Eye (tissue), 1 donor: ENCODE data around the gene USP38.
"Not testable (repeated sequence)": the region's sequence is repeated elsewhere in the genome, so short reads cannot be mapped to it uniquely, and the experiment has no call there.

Source experiments
- DNase-seq: peaks from one replicate; pipeline ENCODE4 v3.0.0-alpha.2; 2015

USP38 gene, protein sequence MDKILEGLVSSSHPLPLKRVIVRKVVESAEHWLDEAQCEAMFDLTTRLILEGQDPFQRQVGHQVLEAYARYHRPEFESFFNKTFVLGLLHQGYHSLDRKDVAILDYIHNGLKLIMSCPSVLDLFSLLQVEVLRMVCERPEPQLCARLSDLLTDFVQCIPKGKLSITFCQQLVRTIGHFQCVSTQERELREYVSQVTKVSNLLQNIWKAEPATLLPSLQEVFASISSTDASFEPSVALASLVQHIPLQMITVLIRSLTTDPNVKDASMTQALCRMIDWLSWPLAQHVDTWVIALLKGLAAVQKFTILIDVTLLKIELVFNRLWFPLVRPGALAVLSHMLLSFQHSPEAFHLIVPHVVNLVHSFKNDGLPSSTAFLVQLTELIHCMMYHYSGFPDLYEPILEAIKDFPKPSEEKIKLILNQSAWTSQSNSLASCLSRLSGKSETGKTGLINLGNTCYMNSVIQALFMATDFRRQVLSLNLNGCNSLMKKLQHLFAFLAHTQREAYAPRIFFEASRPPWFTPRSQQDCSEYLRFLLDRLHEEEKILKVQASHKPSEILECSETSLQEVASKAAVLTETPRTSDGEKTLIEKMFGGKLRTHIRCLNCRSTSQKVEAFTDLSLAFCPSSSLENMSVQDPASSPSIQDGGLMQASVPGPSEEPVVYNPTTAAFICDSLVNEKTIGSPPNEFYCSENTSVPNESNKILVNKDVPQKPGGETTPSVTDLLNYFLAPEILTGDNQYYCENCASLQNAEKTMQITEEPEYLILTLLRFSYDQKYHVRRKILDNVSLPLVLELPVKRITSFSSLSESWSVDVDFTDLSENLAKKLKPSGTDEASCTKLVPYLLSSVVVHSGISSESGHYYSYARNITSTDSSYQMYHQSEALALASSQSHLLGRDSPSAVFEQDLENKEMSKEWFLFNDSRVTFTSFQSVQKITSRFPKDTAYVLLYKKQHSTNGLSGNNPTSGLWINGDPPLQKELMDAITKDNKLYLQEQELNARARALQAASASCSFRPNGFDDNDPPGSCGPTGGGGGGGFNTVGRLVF

DNA sequence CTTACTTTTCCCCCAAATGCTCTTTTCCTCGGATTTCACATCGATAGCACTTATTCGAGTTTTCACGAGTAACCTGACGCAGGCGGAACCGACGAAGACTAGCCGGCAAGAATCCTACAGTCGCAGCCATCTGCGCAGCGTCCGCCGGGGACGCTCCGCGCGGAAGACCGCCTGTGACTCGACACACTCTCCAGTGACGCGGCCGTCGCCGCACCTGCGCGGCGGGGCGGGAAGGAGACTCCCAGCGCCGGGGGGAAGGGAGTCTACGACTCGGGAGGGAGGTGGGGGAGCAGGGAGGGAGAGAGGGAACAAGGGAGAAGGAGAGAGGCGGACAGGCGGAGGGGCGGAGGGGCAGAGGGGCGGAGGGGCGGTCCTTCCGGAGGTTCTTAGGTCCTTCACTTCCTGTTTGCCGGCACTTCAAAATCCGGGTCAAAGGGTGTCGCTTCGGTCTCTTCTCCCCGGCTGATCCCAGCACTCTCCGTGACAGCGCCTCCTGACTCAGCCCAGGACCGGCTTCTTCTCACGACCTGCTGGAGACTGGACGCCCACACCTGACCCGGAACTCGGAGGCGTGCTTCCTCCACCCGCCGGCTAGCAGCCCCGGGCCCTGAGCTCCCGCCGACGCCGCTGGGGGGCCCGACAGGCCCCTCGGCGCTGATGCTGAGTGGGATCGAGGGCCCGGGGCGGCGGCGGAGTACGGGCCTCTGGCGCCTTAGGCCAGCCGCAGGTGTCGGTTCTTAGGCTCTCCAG, at the start of gene USP38:
TSS of gene USP38 (plus strand) at position 415 of the 750 bp plus-strand sequence. CDS start 534 bp downstream, outside the sequence.
- peak; percentile 96 for DNase-seq

DNA sequence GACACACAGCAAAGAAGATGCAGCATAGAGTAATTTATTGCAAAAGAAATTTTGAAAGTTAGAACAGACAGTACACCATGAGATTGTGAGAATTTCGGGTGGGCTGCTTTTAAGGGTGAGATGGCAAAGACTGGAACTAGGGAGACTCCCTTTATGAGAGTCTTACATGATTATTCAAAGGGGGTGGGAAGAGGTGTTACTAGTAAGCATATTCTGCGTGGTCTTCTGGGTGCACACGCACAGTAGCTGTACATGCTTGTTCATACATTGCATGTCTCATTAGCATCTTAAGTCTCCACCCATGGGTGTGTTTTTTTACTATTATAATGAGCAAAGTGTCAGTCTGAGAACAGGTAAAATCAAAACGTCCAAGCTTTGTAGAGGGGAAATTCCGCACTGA, 49.4 kb upstream of the USP38 start:
- DNase-seq: no peak

DNA sequence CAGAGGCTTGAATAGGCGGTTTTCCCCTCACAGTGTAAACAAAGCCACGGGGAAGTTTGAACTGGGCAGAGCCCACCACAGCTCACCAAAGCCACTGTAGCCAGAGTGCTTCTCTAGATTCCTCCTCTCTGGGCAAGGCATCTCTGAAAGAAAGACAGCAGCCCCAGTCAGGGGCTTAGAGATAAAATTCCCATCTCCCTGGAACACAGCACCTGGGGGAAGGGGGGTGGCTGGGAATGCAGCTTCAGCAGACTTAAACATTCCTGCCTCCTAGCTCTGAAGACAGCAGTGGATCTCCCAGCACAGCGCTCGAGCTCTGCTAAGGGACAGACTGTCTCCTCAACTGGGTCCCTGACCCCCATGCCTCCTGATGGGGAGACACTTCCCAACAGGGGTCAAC, 44.0 kb upstream of the USP38 start:
- no peak for DNase-seq

DNA sequence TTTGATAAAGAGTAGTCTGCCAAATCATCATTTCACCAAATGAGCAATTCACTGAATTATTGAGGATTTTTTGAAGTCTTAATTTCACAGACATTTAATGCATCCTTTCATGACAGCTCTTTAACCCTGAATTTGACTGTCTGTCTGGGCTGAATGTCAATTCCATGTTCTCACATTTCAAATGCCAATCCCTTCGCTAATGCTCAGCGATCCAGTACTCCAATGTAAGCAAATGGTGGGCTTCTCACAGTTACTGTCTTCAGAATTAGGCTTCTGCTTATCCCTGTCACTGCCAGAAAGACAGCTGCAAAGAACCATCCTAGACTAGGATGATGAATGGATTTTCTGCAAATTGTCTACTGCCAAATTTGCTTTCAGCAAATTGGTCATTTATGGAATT, 36.2 kb upstream of the USP38 start:
- DNase-seq: peak; percentile 15

DNA sequence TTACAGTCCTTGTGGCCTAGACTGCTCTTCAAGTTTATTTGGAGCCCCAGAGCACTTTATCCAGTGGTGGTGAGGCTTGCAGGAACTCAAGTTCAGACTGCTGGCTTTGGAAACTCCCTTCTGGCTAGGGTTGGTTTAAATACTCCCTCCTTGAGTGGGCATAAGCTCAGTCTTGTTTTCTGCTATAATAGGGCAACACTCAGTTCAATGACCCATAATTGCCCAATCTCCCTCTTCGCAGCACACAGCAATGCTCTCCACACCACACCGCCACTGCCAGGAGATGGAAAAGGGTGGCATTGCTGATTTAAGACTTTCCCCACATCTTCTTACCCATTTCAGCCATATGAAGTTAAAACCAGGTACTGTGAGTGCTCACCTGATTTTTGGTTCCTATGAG, 27.9 kb upstream of the USP38 start:
- DNase-seq: no peak

DNA sequence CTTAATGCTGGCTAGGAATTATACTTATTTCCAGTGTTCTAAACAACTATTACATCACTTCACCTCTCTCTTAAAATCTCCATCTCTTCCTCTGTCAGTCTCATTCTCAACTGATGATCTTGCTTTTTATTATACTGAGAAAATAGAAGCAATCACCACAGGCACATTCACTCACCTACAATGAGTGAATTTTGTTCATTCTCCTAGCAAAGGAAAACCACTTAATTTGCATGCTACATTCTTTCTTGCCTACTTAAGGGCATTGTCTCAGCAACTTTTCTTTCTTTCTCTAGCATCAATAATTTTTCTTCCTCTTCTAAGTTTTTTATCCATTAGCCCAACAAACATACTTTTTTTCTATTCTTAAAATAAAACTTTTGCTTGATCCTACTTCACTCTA, 21.1 kb upstream of the USP38 start:
- DNase-seq: no peak

DNA sequence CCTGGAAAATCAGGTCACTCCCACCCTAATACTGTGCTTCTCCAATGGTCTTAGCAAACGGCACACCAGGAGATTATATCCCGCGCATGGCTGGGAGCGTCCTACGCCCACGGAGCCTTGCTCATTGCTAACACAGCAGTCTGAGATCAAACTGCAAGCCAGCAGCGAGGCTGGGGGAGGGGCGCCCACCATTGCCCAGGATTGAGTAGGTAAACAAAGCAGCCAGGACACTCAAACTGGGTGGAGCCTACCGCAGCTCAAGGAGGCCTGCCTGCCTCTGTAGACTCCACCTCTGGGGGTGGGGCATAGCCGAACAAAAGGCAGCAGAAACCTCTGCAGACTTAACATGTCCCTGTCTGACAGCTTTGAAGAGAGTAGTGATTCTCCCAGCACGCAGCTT, 18.0 kb upstream of the USP38 start:
- DNase-seq: not testable (repeated sequence)

DNA sequence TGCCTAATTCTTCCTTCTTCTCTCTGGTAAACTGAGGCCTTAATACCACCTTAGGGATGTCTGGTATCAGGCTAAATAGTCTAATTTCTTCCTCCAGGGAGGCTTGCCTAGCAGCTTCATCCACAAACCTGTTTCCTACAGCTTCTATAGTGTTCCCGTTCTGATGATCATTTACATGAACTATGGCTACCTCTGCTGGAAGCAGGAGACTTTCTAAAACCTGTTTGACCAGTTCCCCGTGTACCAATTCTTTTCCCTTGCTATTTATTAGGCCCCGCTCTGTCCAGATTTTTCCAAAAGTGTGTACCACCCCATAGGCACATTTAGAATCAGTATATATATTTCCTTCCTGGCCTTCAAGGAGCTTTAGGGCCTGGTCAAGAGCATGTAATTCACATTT, 5.8 kb upstream of the USP38 start:
- no peak for DNase-seq

DNA sequence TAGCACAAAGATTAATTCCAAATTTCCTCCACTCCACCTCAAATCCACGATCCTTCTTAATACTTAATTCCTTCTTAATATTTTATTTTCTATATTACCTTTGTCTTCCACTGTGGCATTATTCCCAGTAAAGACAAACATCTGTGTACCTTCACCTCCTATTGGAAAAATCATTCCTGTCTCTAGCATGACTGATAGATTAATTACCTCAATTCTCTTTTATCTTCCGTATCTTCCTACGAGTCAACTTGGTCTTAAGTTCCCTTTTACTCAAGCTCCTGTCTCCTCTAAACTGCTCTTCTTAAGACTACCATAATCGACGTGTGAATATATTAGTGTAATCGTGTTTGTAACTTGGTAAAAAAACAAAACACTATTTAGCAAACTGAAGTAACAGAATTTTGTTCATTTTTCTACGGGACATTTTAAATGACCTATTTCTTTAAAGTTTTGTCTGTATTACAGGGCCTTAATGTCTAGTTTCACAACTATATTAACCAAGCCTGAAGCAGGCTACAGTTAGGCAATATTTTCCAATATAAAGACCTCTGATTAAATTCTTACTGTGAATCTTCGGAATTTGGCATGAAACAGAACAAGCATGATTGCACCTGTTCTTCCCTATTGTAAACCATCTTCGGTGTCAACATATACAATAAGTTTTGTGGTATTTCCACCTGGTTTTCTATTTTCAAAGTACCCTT, 1.1 kb upstream of the USP38 start:
- DNase-seq: no peak

DNA sequence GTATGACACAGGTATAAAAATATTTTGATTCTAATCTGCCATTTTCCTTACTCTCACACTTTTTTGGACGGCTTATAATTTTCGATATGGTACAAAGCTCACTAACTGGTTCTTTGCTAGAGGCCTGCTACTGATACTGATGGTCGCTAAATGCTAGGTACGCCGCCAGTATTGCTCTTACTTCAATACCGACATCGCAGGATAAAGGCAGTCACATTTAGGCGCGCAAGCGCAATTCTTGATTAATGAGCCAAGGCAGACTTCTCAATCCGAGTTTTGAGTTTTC, 557 bp upstream of the USP38 start:
- DNase-seq: no peak

DNA sequence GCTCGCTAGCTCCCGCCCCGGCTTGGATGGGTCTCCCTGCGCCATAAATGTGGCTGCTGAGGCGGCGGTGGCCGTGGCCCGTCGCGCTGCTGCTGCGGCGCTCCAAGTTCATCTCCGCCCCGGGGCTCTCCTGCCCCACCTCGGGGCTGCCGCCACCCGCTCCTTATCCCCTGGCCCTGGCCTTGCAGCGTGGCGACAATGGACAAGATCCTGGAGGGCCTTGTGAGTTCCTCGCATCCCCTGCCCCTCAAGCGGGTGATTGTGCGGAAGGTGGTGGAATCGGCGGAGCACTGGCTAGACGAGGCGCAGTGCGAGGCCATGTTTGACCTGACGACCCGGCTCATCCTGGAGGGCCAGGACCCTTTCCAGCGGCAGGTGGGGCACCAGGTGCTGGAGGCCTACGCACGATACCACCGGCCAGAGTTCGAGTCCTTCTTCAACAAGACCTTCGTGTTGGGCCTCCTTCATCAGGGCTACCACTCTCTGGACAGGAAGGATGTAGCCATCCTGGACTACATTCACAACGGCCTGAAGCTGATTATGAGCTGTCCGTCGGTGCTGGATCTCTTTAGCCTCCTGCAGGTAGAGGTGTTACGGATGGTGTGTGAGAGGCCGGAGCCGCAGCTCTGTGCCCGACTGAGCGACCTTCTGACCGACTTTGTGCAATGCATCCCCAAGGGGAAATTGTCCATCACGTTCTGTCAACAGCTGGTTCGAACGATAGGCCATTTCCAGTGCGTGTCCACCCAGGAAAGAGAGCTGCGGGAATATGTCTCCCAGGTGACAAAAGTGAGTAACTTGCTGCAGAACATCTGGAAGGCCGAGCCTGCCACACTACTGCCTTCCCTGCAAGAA, 763 bp downstream of the USP38 start:
- DNase-seq: peak; percentile 48

DNA sequence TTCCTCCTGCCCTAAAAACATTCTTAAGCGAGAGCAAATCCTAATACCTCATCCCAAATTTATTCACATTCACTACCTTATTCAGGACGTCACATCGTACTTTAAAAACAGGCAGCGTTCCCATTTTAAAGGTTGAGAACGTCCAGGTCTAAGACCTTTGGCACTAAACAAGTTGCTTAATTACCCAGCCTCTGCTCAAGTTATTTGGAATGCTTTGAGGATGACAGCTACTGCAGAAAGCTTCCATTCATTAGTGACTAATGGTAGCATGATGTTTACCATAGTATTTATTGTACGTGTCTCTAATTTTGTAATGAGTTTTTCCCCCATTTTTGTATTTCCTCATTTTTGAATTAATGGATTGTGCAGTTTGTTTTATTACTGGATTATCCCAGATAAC, 1.5 kb downstream of the USP38 start:
- peak; percentile 22 for DNase-seq

DNA sequence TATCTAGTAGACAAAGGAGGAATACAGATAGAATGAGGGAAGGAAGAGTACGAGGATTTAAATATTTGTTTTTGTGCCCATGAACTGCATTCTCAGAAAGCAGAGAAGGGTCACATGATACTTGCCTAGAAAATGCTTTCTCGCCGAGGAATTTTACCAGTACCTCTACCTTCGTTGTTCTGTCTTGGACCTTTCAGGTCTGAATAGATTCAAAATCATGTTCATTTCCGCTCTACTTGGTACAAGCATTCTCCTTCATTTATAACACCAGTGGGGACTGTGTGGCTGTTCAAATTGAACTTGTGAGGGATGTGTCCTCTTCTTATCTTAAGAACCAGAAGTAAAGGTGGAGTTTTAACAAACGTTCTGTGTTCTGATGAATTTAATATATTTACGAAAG, 1.9 kb downstream of the USP38 start:
- peak; percentile 53 for DNase-seq

DNA sequence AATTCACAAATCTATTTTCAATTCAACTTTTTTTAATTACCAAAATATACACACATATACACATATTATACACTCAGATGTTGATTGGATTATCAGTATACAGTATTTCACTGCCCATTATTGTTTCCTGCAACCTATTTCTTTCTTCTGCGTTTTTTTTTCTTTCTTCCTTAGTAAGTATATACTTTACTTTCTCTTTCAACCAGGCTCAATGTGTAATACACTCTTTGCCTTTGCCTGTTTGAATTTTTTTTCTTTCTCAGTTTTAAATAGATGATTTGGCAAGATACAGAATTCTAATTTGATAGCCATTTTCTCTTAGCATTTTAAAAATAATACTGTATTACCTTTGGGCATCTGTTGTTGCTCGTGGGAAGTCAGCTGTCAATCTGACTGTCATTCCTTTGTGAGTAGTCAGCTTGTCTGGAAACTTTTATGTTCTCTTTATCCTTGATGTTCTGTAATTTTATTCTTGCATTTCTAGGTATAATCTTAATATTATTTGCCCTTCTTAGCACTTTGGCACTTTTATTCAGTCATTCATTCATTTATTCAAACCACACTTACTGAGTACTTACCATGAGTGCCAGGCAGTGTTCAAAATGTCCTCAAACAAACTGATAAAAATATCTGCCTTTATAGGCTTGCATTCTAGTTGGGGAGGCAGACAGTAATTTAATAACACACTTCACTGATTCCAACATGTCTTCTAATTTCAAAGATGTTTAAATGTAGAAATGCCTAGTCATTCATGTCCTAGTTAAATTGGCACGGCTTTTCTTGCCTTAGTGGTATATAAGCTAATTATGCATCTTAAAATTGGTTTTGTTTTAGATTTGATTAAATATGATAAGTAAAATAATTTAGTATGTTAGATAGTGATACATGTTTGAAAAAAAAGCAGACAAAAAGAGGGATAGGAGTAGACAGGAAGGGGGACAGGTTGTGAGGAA, 3.7 kb downstream of the USP38 start:
- DNase-seq: no peak

DNA sequence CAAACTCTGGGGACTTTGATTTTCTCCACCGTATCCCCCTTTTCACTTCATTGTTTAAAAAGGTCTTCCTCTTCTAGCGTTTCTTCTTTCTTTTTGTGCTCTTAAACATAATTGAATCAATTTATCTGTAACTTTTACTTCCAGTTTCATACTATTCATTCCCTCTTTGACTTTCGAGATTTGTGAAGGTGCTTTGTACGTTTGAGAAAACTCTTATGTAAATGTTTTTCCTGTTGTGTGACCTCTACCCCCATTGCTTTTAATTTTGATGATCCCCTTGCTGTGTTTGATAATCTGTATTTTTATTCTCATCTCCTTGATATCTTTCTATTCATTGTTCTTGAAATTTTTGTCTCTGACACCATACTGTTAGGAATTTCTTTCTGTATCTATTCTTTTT, 4.8 kb downstream of the USP38 start:
- DNase-seq: no peak

DNA sequence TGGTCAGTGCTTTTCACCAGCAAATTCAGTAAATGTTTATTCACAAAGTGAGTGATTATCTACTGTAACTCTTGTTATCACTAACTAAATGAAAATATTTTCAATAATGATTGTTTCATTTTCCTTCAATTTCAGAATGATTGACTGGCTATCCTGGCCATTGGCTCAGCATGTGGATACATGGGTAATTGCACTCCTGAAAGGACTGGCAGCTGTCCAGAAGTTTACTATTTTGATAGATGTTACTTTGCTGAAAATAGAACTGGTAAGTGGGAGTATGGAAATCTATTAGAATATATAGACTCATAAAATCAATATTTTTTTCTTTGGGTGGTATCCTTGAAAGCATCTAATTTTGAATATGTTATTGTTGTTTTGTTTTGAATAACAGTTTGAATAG, 10.9 kb downstream of the USP38 start:
- no peak for DNase-seq

DNA sequence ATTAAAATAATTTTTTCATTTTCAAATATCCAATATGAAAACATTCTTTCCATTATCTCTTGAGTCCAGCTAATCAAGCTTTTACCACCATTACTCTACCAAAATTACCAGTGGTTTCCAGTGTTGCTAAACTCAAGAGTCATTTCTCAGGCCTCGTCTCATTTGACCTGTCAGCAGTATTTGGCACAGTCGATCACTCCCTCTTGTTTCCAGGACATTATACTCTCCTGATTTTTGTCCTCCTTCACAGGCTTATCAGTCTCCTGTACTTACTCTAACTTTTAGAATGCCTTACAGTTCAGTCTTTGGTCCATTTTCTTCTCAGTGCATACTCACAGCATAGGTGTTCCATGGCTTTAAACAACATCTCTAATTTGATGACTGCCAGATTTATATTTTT, 11.6 kb downstream of the USP38 start:
- no peak for DNase-seq

DNA sequence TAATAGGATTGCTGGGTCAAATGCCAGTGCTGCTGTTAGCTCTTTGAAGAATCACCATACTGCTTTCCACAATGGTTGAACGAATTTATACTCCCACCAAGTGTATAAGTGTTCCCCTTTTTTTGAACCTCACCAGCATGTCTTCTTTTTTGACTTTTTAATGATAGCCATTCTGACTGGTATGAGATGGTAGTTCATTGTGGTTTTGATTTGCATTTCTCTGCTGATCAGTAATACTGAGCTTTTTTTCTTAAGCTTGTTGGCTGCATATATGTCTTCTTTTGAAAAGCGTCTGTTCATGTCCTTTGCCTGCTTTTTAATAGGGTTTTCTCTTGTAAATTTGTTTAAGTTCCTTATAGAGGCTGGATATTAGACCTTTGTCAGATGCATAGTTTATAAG, 14.8 kb downstream of the USP38 start:
- DNase-seq: no peak

DNA sequence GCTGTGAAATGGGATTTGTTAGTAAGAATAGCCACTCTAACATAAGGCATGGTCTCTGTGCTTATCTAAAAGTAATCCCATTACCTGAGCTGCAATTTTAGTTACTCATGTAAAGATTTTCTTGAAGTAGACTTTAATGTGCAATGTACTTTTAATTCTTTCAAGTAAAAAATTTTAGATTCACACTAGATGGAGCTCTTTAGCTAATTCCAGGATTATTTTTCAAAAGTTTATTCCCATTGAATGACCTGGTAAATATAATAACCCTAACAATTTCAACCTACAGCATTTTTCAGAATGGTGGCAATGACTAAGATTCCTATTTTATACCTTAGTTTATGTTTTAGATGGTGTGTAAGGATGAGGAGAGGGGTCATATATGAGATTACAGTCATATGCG, 18.1 kb downstream of the USP38 start:
- DNase-seq: no peak

DNA sequence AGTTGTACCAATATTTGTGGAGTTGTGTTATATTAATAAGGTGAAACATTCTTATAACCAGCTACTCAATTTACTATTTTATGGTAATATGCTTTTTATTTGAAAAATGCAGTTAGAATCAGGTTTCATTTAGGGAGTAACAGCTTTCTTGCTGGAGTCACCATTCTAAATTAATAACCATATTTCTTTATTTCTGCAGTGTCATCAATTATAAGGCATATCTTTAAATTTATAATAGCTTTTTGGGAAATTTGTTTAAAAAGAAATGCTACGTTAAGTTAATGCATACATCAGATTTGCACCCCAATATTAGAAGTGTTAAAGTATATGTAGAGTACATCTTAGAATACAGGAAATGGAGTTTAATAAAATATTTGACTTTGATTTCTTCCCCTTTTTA, 18.9 kb downstream of the USP38 start:
- no peak for DNase-seq
